Inflammatory macrophage (primary cell): ENCODE measurements around the gene AGK.

ENCODE experiments used
- DNase-seq, 2 donors: peaks; one replicate each; pipeline ENCODE4 v3.0.0-alpha.2; 2020 to 2022
- total RNA-seq, 18 experiments: gene quantifications; one replicate each; lab custom pipeline; 2026; ENCODE audit warnings: mixed read lengths in 6 of 18, inconsistent platforms in 2 of 18; lab: John Stamatoyannopoulos, UW

AGK gene, protein sequence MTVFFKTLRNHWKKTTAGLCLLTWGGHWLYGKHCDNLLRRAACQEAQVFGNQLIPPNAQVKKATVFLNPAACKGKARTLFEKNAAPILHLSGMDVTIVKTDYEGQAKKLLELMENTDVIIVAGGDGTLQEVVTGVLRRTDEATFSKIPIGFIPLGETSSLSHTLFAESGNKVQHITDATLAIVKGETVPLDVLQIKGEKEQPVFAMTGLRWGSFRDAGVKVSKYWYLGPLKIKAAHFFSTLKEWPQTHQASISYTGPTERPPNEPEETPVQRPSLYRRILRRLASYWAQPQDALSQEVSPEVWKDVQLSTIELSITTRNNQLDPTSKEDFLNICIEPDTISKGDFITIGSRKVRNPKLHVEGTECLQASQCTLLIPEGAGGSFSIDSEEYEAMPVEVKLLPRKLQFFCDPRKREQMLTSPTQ
- 17.4 to 32.7 (median 25.3) reads per million in 18 experiments for total RNA-seq

DNA sequence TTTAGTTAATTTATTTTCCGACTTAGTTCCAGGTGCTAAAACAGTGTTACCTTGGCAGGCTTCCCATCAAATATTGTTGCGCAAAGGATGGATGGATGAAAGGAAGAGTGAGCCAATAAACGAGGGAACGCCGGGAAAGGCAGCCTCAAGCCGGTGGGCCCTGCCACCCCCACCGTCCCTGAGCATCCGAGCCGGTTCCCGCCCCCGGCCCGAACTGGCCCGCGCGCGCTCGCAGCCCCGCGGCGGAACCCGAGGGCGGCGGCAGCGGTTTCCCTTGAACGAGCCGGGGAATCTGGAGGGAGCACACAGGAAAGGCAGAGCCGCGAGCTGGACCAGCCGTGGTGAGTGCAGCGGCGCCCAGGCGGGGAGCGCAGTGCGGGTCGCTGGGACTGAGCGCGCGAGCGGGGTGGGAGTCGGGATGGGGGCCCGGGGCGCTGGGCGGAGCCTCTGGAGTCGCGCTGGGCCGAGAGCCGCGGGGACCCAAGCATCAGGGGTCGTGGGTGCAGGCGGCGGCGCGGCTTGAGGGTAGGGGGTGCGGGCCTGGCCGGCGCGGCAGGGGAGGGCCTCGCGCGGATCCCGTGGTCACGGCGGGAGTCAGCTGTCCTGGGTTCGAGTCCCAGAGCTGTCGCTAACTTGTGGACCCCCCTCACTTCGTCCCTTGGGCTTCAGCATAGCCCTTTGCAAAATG is at the start of gene AGK:
TSS of gene AGK (plus strand) at position 317 of the 688 bp plus-strand sequence. CDS start 4,057 bp downstream, outside the sequence.
- DNase-seq, result peak; percentile 59 to 72

DNA sequence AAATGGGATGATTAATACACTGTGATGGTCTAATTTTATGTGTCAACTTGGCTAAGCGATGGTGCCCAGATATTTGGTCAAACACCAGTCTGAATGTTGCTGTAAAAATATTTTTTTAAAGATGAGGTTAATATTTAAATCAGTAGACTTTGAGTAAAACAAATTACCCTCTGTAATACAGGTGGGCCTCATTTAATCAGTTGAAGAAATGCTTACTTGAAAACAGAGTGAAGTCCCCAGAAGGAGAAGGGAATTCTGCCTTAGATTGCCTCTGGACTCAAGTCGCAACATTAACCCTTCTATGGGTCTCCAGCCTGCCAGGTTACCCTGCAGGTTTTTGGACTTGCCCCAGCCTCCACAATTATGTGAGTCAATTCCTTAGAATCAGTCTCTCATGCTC is 49.8 kb upstream of the AGK start:
- no peak for DNase-seq

DNA sequence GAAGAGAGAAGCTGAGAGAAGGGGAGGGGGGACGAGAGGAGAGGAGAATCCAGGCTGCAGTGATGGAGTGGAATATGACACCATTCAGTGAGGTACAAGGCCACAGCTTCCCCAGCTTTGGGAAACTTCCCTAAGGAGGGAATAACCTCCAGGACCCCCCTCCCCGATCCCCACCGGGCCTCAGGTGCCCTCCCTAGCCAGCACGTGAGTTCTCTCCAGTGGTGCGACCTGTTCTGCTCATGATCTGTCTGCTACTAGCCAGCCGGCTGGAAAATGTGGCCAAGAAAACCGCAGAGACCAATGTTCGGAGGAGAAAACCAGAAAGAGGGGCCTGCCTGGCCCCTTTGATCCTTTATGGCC is 39.9 kb upstream of the AGK start:
- no peak for DNase-seq

DNA sequence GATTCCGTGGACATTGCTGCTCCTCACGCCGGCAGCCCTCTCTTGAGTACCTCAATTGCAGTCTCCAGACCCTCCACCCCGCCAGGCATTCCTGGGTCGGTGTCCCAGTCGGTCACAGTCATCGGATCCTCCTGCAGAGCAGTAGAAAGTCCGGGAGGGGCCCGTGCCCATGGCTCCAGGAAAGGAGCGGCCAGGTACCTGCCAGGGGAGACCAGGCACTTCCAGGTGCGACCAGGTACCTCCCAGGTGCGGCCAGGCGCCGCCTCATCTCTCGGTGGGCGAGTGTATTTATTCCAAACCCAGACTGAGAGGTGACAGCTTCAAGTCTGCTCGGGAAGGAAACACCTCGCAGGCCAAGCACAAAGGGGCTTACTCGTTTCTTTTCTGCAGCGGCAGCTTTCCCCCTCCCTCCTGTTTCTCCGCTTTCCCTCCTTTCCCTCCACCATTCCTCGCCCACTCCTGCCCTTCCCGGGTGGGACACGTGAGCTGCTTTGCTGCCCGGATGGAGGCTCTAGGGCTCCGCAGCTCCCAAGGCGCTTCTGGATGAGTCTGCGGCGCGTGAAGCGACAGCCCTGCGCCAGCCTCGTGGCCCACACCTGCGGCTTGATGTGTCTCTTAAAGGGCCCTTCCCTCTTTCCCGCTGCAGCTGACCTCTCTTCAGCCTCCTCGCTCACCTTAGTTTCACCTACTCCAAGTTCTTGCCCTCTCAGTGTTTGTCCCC is 39.4 kb upstream of the AGK start:
- DNase-seq, result no peak

DNA sequence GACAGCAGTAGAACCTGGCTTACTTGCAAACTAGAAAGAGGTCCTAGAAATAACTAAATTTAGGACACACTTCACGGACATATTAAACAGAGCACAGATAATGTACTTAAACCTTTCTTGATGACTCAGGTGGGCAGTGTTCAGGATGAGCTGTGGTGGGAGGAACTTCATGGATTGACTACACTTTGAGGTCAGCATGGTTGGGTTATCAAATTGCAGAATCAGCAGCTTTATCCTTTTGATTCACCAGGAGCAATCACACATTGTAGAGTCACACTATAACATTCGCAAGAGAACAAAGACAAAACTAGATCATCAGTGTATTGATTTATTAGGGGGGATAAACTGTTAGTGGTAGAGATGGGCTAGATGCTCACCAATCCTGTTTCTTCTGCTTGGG is 38.6 kb upstream of the AGK start:
- DNase-seq, result no peak

DNA sequence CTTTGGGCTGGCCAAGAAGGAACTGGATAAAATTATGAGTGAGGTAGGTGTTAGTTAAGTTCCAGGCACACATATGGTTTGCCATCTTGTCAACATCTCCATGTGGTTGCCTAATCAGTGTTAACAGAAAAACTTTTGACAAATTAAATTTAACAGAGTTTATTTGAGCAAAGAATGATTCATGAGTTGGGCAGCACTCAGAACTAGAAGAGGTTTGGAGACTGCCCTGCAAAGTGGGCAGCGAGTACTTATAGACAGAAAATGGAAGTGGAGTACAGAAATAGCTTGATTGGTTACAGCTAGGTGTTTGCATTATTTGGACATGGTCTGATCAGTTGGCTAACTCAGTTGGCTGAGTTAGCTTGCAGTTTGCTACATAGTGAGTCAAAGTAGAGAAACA is 37.5 kb upstream of the AGK start:
- no peak for DNase-seq

DNA sequence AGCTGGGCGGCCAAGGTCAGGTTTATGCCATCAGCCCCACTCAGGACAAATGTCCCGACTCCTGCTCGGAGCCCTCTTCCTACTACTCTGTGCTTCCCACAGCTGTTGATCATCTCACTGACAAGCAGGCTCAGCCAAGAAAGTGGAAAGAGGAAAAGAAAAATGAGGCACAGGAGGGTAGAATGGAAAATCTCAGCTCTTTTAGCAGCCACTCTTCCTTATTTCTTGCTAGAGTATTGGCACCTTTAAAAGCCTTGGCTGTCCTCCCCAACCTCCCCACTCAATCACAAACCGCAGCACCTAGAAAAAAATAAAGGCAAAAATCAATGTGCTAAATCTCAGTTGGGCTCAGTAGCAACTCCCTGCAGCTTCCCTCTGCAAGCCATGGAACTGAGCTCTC is 35.3 kb upstream of the AGK start:
- DNase-seq, result no peak

DNA sequence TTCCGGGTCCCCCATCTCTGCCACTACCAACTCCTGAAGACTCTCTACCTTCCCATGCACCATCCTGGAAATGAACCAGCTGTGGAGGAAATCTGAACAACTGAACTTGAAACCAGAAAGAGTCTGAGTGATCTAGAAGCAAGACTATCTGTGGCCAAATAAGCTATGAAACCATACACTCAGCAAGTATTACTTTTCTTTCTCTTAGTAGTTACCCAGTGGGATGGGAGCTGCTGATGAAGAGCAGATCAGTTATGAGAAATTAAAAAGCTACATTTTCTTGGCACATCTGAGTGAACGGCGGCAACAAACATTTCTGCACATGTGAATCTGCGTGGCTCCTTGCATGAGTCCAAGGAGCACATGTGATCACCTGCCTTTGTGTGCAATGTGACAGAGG is 31.6 kb upstream of the AGK start:
- DNase-seq, result no peak

DNA sequence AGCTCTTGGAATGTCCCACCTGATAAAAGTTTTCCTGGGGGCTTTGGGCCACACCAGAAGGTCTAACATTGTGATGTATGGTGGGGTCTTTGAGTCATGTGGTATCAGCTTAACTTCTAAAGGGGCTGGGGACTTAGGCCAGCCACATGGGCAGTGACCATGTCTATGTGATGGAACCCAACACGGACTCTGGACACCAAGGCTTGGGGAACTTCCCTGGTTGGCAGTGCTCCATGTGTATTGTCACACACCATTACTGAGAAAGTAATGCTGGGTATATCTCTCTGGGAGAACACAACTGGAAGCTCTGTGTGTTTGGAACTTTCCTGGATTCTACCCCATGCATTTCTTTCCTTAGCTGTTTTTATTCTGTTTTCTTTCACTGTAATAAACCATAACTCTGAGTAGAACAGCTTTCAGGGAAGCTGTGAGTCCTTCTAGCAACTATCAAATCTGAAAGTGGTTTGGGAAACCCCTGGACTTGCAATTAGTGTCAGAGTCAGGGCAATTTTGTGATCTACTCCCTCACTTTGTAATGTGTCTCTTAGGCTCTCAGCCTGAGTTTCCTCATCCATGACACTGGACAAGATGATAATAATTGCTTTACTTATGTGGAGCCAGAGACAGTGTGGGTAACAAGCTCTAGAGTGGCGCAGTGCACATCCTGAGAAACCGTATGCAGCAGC is 28.4 kb upstream of the AGK start:
- no peak for DNase-seq

DNA sequence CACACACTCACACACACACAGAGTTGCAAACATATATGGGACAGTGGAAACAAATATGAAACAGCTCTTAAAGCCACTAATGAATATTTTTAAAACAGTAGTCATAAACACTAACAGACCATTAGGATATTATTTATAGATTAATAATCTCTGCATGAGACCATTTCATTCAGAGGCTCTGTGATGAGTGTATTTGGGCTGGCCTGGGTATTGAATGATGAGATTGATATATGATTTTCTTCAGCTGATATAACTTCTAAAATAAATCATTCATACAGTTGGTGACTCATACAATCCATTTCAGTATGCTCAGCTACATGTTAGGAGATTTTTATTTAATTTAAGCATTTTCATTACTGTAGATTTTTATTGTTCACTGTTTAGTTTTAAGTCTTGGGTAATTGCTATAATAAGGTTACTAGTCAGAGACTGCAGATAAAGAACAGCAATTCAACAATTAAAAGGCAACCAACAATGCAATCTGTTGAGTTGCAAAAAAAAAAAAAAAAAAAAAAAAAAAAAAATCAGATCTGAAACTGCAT is 25.2 kb upstream of the AGK start:
- DNase-seq, result no peak

DNA sequence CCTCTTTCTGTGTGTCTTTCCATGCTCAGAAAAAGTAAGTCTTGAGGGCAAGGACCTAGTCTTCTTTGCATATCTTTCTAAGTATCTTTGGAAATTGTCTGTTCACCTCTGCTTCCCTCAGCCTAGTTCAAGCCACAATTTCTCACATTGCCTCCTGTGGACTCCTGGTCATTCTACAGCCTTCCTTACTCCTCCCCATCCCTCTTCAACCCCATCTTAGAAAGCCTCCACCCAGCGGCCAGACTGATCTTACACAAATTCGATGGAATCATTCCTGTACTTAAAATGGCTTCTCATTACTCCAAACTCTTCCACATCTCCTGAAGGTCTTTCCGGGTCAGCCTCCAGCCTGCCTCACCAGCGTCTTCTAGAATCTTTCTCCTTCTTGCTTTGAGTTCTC is 24.1 kb upstream of the AGK start:
- DNase-seq, result no peak

DNA sequence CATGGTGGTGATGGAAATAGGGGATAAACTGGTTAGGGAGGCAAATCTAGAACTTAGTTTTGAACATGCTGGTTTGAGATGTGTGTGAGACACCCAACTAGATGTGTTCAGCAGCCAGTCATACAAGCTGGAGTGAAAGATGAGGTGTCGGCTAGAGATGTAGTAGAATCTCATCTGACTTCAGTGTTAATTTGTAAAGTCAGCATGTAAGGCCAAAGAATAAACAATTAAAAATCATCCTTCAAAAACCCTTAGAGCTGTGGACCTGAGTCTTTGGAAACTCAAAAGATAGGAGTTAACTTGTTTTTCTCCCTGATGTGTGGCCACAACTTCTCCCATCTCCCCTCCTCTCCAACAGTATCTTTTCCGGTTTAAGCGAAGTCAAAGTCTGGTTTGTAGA is 22.8 kb upstream of the AGK start:
- DNase-seq, result no peak

DNA sequence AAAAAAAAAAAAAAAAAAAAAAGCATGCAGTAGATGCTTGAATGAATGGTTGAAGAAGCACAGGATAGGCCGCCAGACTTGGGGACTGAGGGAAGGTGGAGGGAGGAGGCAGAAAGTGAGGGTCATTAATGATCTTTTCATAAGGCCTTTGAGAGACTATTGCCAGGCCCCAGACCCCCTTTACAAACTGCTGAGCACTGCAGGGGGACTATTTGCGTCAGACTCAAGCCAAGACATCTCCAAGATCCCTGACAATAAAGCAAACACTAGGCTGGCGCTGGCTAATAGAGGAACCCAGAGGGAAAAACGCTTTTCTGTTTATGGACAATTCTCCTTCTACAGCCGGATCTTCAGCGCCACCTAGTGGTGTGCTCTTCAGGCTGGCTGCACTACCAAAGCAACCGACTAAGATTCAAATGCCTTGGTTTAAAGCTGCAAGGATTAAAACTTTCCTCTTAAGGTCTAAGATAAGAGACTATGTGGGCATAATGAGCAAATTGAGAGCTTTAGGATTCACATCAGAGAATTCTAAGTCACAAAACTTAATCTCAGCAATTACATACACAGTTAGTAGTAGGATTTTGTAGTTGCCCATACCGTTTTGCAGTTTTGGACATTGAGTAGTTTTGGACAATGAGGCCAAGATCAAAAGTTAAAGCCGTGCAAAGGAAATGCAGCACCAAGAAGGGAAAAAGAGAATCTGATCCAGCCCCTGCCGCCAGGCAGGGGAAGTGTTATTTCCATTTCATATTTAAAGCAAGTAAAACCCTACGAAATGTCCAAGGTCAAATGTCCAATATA is 17.9 kb upstream of the AGK start:
- peak; percentile 72 to 80 for DNase-seq

DNA sequence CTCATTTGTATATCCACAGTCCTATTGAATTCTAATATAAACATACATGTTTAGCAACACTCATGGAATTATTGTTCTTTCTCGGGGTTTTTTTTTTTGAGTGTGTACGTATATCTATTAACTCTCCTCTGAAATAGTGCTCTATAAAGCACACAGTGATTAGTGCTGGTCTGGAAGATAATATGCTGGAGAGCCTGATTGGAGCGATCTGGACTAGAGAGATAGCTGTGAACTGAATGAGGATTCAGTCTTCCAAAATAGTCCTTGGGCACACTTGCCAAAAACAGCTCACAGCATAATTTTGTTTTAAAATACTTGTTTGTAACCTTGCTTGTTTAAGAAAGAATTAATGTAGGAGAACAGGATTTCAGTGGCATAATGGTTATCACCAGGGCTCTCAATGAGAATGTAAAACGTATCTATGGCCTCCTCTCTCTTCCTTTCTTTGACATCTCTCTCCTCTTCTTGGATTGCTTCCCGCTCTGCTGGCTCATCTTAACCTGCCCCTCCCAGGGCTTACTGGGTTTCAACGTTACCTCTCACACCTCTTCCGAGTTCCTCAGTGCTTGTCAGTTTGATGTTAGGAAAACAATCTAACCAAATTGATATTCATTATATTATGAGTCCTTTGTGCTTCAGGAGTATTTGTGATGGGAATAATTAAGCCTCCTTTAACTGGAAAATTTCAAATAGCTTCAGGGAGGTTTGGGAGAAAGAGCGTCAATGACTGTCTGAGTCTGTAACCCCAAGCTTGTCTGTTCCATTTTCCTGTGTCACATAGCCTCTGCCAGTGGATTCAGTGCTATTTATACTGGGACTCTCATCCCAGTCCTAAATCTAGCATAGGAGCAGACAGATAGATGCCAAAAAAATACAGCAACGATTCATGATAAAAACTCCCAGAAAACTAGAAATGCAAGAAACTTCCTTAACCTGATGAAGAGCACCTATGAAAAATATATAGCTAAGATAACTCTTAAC is 16.2 kb upstream of the AGK start:
- no peak for DNase-seq

DNA sequence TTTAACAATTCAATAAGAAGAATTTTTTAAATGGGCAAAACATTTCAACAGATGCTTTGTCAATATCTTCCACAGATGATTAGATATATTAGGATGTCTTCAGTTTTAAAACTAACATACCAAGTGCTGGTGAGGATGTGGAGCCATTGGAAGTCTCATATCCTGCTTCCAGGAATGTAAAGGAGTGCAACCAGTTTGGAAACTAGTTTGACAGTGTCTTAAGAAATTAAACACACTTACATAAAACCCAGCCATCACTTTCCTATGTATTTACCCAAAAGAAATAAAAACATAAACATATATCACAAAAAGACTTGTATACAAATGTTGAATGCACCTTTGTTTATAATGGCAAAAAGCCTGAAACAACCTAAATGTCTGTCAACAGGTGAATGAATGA is 13.3 kb upstream of the AGK start:
- DNase-seq, result no peak

DNA sequence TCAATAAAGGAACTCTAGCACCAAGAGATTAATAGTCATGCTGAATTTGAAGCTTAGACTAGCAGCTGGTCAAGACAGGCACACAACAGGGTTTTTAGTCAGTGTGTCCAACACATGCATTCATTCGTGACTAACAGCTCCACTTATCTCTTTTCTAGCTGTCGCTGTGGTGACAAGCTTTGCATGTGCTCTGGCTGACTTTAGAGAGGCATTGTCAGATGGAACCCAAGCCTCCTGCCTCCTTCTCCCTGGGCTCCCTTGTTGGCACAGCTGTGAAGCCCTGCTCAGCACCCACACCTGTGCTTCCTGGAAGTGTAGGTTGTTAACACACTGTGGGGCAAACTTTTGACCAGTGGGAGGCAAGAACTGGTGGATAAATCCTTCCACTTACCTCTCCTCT is 9.8 kb upstream of the AGK start:
- DNase-seq, result no peak

DNA sequence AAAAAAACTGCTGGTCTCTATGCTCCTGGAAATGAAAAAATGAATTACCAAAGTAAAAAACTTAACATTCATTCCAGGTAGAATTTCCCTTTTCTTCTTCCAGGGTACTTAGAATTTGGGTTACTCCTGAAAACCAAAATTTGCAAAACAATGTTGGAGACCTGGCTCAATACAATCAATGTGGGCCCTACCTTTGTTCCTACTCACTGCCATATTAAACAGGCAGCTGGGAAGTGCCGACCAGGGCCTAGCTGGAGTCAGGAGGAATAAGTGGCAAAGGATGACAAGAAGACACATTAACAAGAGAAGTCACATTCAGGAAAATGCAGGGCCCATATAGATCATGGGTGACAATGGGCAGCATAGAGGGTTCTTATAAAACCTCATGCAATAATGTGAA is 6.4 kb upstream of the AGK start:
- no peak for DNase-seq

DNA sequence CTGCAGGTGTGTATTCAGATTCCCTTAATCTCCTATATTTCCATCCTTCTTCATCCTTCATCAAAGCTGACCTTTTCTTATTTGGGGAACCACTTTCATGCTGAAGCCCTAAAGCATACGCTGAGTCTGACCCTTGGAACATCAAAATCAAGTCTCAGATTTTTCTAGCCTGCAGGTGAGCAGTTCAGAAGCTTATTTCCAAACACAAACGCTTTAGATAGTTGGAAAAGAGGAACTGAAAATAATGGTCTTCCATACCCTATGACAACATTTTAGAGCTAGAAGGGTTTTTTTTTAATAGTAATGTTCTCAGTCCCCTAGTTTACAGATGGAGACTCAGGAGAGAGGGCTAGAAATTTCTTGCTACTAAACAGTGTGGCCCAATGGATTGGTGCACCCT is 1.6 kb upstream of the AGK start:
- no peak for DNase-seq

DNA sequence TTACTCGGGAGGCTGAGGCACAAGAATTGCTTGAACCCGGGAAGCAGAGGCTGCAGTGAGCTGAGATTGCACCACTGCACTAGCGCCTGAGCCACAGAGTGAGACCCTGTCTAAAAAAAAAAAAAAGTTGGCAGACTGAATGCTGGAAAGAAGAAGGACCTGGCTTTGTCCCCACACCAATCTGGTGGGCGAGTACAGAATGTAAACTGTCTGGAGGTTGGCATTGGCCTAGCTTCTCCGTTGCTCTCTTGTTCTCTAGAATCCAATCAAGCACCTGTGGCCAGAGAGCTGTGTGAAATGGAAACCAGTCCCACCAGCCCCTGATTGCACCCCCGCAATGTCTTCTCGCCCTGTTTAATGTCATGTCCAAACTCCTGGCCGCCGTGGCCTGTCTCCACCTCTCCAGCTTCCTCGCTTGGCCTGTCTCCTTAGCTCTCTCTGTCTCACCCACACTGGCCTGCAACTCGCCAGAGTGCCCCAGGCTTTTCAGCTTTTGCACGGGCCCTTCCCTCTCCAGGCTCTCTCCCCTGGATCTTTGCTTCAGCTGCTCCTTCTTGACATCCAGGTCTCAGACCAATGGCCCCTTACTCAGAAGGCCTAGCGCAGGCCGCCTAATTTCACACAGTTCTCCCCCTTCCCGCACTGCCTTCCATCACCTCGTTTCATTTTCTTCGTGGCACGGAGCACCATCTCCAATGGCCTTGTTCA is 670 bp upstream of the AGK start:
- no peak for DNase-seq

DNA sequence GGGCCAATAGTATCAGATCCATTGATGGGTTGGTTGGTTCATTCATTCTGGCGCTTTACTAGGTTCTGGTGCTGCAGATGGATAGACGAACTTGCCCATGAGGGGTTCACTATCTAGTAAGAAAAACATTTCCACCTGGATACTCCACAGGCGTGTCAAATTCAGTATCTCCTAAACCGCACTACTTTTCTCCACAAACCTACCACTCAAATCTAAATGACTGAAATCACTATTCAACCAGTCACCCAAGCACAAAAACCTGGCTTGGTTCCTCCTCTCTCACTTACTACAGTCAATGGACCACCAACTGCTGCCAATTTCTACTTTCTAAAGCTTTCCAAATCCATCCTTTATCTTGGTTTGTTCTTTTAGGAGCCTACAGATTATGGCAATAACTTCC is 572 bp downstream of the AGK start:
- no peak for DNase-seq
